Measurements from ENCODE around the gene XYLT1.

DNA sequence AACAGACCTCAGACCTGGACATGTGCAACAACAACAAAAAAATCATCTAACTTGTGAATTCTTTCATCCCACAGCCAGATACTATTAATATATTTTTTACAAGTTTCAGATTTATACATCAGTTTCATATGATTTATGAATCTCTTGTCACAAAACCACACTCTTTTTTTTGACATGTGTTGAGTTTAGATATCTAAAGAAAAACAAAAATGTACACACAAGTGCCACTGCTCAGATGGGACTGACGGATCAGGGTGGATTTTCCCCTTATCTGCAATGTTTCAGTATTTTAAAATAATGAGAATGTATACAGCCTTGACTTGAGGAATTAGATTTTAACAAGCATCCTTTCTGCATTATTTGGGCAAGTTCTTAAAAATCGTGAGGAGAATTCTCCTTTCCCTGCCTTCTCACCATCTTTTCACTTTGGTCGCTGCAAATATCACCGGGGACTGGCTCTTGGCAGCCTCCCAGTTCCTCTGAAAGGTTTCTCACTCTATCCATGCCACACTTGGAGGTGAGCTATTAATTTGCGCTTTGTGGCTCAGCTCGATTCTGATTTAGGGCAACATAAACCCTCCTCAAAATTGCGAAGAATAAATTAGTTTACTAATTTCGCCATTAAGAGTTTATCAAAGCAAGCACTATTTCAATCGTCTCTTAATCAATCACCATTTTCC, 225.7 kb downstream of the XYLT1 start:
- TF ChIP-seq EZH2 (IDR thresholded peaks at IDR 0.05; ENCODE audit: insufficient read depth, poor library complexity, severe bottlenecking) (no peak), EZH2phosphoT487 (IDR thresholded peaks at IDR 0.05; ENCODE audit: insufficient read depth, low read depth) (no peak)
